A549 (cell line): ENCODE measurements around the gene ZSCAN1.

Experiments used
- CHD4 ChIP-seq: fragments of 200-600 bp; sonication (generic); IDR thresholded peaks from 2 replicates; pipeline ENCODE4 v1.6.1; 2016; ENCODE audit warnings: antibody characterized with exemption, mild to moderate bottlenecking, borderline replicate concordance
- EP300 ChIP-seq, 2 experiments: fragments of >200 bp; sonication (Bioruptor Twin); formaldehyde crosslinking; IDR thresholded peaks; 2 replicates in 1 of 2; 3 replicates in 1 of 2; pipeline ENCODE4 v1.6.1; 2016 to 2017
- FOSB ChIP-seq: fragments of 250-450 bp; sonication (Bioruptor Pico); IDR thresholded peaks from 2 replicates; pipeline ENCODE4 v1.5.0; 2020; ENCODE audit warnings: mild to moderate bottlenecking, moderate library complexity
- JUN ChIP-seq, 2 experiments: fragments of >200 bp; sonication (Bioruptor Twin); formaldehyde crosslinking; IDR thresholded peaks; 2 replicates in 1 of 2; 3 replicates in 1 of 2; pipeline ENCODE4 v1.6.1; 2016 to 2017
- MYC ChIP-seq: IDR thresholded peaks from 2 replicates; pipeline ENCODE4 v1.6.1; 2012; ENCODE audit warnings: mild to moderate bottlenecking, inconsistent platforms, low read length, improper control_type of control experiment, borderline replicate concordance
- SMC3 ChIP-seq: fragments of >200 bp; sonication (Bioruptor Twin); formaldehyde crosslinking; IDR thresholded peaks from 3 replicates; pipeline ENCODE4 v1.6.1; 2018; ENCODE audit warnings: inconsistent platforms
- TF ChIP-seq, protein P1 (sequence below): fragments of >200 bp; sonication (Bioruptor Twin); formaldehyde crosslinking; IDR thresholded peaks from 3 replicates; pipeline ENCODE4 v1.5.1; 2016
- TF ChIP-seq, protein P2 (sequence below): fragments of 150-350 bp; IDR thresholded peaks from 2 replicates; pipeline ENCODE4 v1.6.1; 2014; ENCODE audit warnings: low read depth, mild to moderate bottlenecking, low read length

DNA sequence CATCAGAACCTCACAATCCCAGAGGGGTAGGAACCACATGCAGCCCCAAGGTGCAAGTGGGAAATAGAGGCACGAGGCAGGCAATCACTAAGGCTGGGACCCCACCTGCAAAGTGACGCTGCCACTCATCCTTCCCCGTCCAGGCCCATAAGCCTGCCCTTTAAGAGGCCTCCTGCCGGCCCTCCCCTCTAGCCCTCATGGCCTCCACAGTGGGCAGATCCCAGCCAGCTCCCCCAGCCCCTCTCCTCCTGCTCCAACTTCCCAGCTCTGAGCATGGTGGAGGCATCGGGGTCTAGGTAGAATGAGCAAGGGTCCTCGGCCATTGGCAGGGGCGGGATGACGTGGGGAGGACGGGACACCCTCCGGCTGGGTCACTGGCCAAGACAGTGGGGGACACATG lies 61.5 kb downstream of the ZSCAN1 start:
- TF ChIP-seq, protein P1, sequence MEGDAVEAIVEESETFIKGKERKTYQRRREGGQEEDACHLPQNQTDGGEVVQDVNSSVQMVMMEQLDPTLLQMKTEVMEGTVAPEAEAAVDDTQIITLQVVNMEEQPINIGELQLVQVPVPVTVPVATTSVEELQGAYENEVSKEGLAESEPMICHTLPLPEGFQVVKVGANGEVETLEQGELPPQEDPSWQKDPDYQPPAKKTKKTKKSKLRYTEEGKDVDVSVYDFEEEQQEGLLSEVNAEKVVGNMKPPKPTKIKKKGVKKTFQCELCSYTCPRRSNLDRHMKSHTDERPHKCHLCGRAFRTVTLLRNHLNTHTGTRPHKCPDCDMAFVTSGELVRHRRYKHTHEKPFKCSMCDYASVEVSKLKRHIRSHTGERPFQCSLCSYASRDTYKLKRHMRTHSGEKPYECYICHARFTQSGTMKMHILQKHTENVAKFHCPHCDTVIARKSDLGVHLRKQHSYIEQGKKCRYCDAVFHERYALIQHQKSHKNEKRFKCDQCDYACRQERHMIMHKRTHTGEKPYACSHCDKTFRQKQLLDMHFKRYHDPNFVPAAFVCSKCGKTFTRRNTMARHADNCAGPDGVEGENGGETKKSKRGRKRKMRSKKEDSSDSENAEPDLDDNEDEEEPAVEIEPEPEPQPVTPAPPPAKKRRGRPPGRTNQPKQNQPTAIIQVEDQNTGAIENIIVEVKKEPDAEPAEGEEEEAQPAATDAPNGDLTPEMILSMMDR = no peak
- TF ChIP-seq JUN (IDR thresholded peaks at IDR 0.05) = no peak
- TF ChIP-seq, protein P2, sequence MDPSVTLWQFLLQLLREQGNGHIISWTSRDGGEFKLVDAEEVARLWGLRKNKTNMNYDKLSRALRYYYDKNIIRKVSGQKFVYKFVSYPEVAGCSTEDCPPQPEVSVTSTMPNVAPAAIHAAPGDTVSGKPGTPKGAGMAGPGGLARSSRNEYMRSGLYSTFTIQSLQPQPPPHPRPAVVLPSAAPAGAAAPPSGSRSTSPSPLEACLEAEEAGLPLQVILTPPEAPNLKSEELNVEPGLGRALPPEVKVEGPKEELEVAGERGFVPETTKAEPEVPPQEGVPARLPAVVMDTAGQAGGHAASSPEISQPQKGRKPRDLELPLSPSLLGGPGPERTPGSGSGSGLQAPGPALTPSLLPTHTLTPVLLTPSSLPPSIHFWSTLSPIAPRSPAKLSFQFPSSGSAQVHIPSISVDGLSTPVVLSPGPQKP = no peak
- TF ChIP-seq FOSB (CRISPR knock-in tag) = no peak
- TF ChIP-seq CHD4 = no peak
- TF ChIP-seq SMC3 = no peak
- TF ChIP-seq MYC = no peak
- TF ChIP-seq EP300 (IDR thresholded peaks at IDR 0.05) = no peak
